Measurements from ENCODE around the gene CACYBP.
"Not testable (repeated sequence)": the region's sequence is repeated elsewhere in the genome, so short reads cannot be mapped to it uniquely, and the experiment has no call there.

CACYBP gene

GRCh38 chr1:175013445-175013844, 13.7 kb downstream of the CACYBP start:
- DNase-seq (ENCODE audit: low read depth) = no peak

- DNase-seq (ENCODE audit: low read depth) = no peak
These were observed 15.5 kb downstream of the CACYBP start for GRCh38 chr1:175015243-175015642.

GRCh38 chr1:175019524-175019923, 19.8 kb downstream of the CACYBP start:
- no peak for DNase-seq (ENCODE audit: low read depth)

- peak; percentile 98 for DNase-seq (ENCODE audit: low read depth)
These were observed 23.5 kb downstream of the CACYBP start, which contains the start of gene MRPS14 for GRCh38 chr1:175023043-175023921. Gene MRPS14 (minus strand): TSS chr1:175023425. CDS start chr1:175023408, 17 bp downstream.

GRCh38 chr1:175023922-175024242, 24.1 kb downstream of the CACYBP start:
- DNase-seq (ENCODE audit: low read depth) = not testable (repeated sequence)

- no peak for DNase-seq (ENCODE audit: low read depth)
These were observed 25.0 kb downstream of the CACYBP start for GRCh38 chr1:175024773-175025172.

GRCh38 chr1:175033953-175034352, 34.2 kb downstream of the CACYBP start:
- no peak for DNase-seq (ENCODE audit: low read depth)

- no peak for DNase-seq (ENCODE audit: low read depth)
These were observed 35.0 kb downstream of the CACYBP start for GRCh38 chr1:175034775-175035174.

- DNase-seq (ENCODE audit: low read depth) = no peak
These were observed 36.1 kb downstream of the CACYBP start for GRCh38 chr1:175035865-175036264.

- DNase-seq (ENCODE audit: low read depth) = no peak
These were observed 36.7 kb downstream of the CACYBP start for GRCh38 chr1:175036476-175036875.

GRCh38 chr1:175037416-175037815, 37.7 kb downstream of the CACYBP start:
- DNase-seq (ENCODE audit: low read depth) = no peak

- no peak for DNase-seq (ENCODE audit: low read depth)
These were observed 40.7 kb downstream of the CACYBP start for GRCh38 chr1:175040324-175040879.

GRCh38 chr1:175042650-175043049, 42.9 kb downstream of the CACYBP start:
- no peak for DNase-seq (ENCODE audit: low read depth)

GRCh38 chr1:175043824-175044223, 44.1 kb downstream of the CACYBP start:
- DNase-seq (ENCODE audit: low read depth) = no peak

GRCh38 chr1:175044591-175044990, 44.8 kb downstream of the CACYBP start:
- DNase-seq (ENCODE audit: low read depth) = not testable (repeated sequence)

- DNase-seq (ENCODE audit: low read depth) = no peak
These were observed 45.4 kb downstream of the CACYBP start for GRCh38 chr1:175045097-175045496.

- no peak for DNase-seq (ENCODE audit: low read depth)
These were observed 45.8 kb downstream of the CACYBP start for GRCh38 chr1:175045519-175045918.

- DNase-seq (ENCODE audit: low read depth) = no peak
These were observed 51.2 kb downstream of the CACYBP start for GRCh38 chr1:175050992-175051391.

- DNase-seq (ENCODE audit: low read depth) = no peak
These were observed 55.0 kb downstream of the CACYBP start for GRCh38 chr1:175054736-175055135.

Data from activated T-cell treated with anti-CD3 and anti-CD28 coated beads for 48 hours (primary cell).